WTC11 (cell line): Measurements from ENCODE around the gene ZNF555. TPM values are rescaled to one million over a fixed set of nuclear protein-coding genes. Genes with fewer than 3 reads are reported as not detected.

ENCODE experiments used
- ATAC-seq: fragments of 200-7000 bp; cut with Tn5 transposase; 2 replicates; pipeline ENCODE4 v1.10.0; 2021; ENCODE audit warnings: mild to moderate bottlenecking, moderate library complexity
- CTCF ChIA-PET: fragments of 300-600 bp; sonication (Branson Sonifier 250); formaldehyde crosslinking; loops from one replicate; lab custom pipeline; 2021; ENCODE audit warnings: antibody characterized with exemption; lab: Charles Lee
- POLR2A ChIA-PET: fragments of 350-600 bp; sonication (Branson Sonifier 250); formaldehyde crosslinking; loops from one replicate; lab custom pipeline; 2021; ENCODE audit warnings: antibody characterized with exemption; lab: Charles Lee
- DNase-seq: peaks from one replicate; pipeline ENCODE4 v3.0.0; 2021; ENCODE audit warnings: low spot score
- H3K27ac Mint-ChIP-seq: 2 replicates; pipeline ENCODE4 v1.8.0; 2021; ENCODE audit warnings: mixed read lengths
- H3K27me3 Mint-ChIP-seq: 2 replicates; pipeline ENCODE4 v1.8.0; 2021; ENCODE audit warnings: low read depth, mild to moderate bottlenecking, moderate library complexity, mixed read lengths
- H3K36me3 Mint-ChIP-seq: 2 replicates; pipeline ENCODE4 v1.8.0; 2021; ENCODE audit warnings: mixed read lengths
- H3K4me1 Mint-ChIP-seq: 2 replicates; pipeline ENCODE4 v1.8.0; 2022; ENCODE audit warnings: mixed read lengths
- H3K4me3 Mint-ChIP-seq: 2 replicates; pipeline ENCODE4 v1.8.0; 2021; ENCODE audit warnings: mild to moderate bottlenecking, moderate library complexity, mixed read lengths
- H3K9me3 Mint-ChIP-seq: 2 replicates; pipeline ENCODE4 v1.8.0; 2021; ENCODE audit warnings: mixed read lengths
- FOXK1 ChIP-seq: sonication (generic); formaldehyde crosslinking; IDR thresholded peaks from 2 replicates; pipeline ENCODE4 v1.8.0; 2022; ENCODE audit warnings: mild to moderate bottlenecking, moderate library complexity, missing genetic modification reagents
- FOXP1 ChIP-seq: sonication (generic); formaldehyde crosslinking; IDR thresholded peaks from 2 replicates; pipeline ENCODE4 v1.8.0; 2022; ENCODE audit warnings: missing genetic modification reagents, mild to moderate bottlenecking, moderate library complexity, borderline replicate concordance
- GABPB1 ChIP-seq: sonication (generic); formaldehyde crosslinking; IDR thresholded peaks from 2 replicates; pipeline ENCODE4 v1.8.1; 2023; ENCODE audit warnings: mild to moderate bottlenecking, missing genetic modification reagents
- GRHL2 ChIP-seq: fragments of 250-450 bp; sonication (Bioruptor Pico); IDR thresholded peaks from 2 replicates; pipeline ENCODE4 v1.8.0; 2022; ENCODE audit warnings: mild to moderate bottlenecking, moderate library complexity; ENCODE audit not compliant: insufficient replicate concordance, severe bottlenecking
- JUN ChIP-seq: sonication (generic); formaldehyde crosslinking; IDR thresholded peaks from 2 replicates; pipeline ENCODE4 v1.8.0; 2023; ENCODE audit warnings: mild to moderate bottlenecking, missing genetic modification reagents
- MYBL2 ChIP-seq: sonication (generic); formaldehyde crosslinking; IDR thresholded peaks from 2 replicates; pipeline ENCODE4 v1.8.1; 2023; ENCODE audit warnings: mild to moderate bottlenecking, moderate library complexity, missing genetic modification reagents
- NR1H2 ChIP-seq: sonication (generic); formaldehyde crosslinking; IDR thresholded peaks from 2 replicates; pipeline ENCODE4 v1.9.0; 2021; ENCODE audit warnings: mild to moderate bottlenecking, moderate library complexity, missing genetic modification reagents
- RELA ChIP-seq: sonication (generic); formaldehyde crosslinking; IDR thresholded peaks from 2 replicates; pipeline ENCODE4 v1.8.1; 2022; ENCODE audit warnings: missing genetic modification reagents, mild to moderate bottlenecking, borderline replicate concordance
- RORB ChIP-seq: fragments of 250-450 bp; sonication (Bioruptor Pico); IDR thresholded peaks from 2 replicates; pipeline ENCODE4 v1.9.0; 2021; ENCODE audit warnings: mild to moderate bottlenecking
- SMAD3 ChIP-seq: sonication (generic); formaldehyde crosslinking; IDR thresholded peaks from 2 replicates; pipeline ENCODE4 v1.8.0; 2022; ENCODE audit warnings: missing genetic modification reagents, mild to moderate bottlenecking, borderline replicate concordance
- SOX15 ChIP-seq: fragments of 250-450 bp; sonication (Bioruptor Pico); IDR thresholded peaks from 2 replicates; pipeline ENCODE4 v1.9.0; 2021; ENCODE audit warnings: mild to moderate bottlenecking
- TCF7 ChIP-seq: sonication (generic); formaldehyde crosslinking; IDR thresholded peaks from 2 replicates; pipeline ENCODE4 v1.8.0; 2022; ENCODE audit warnings: mild to moderate bottlenecking, low read depth, missing genetic modification reagents, moderate library complexity
- TP53 ChIP-seq: sonication (generic); formaldehyde crosslinking; IDR thresholded peaks from 2 replicates; pipeline ENCODE4 v1.8.1; 2023; ENCODE audit warnings: mild to moderate bottlenecking, missing genetic modification reagents
- ZNF138 ChIP-seq: sonication (generic); formaldehyde crosslinking; conservative IDR thresholded peaks from 2 replicates; pipeline ENCODE4 v1.8.1; 2022; ENCODE audit warnings: mild to moderate bottlenecking, moderate library complexity, missing genetic modification reagents
- total RNA-seq: library from RNA; stranded (reverse); gene quantifications from 3 replicates; pipeline ENCODE4 v1.2.3, GENCODE V29; 2021
- TF ChIP-seq, protein P1 (sequence below): sonication (generic); formaldehyde crosslinking; IDR thresholded peaks from 2 replicates; pipeline ENCODE4 v1.8.0; 2022; ENCODE audit warnings: mild to moderate bottlenecking, missing genetic modification reagents
- TF ChIP-seq, protein P2 (sequence below): sonication (generic); formaldehyde crosslinking; IDR thresholded peaks from 2 replicates; pipeline ENCODE4 v1.8.1; 2022; ENCODE audit warnings: missing genetic modification reagents, borderline replicate concordance
- TF ChIP-seq, protein P3 (sequence below): sonication (generic); formaldehyde crosslinking; conservative IDR thresholded peaks from 2 replicates; pipeline ENCODE4 v1.8.1; 2023; ENCODE audit warnings: mild to moderate bottlenecking, low read depth, missing genetic modification reagents, moderate library complexity
- TF ChIP-seq, protein P4 (sequence below): fragments of 250-450 bp; sonication (Bioruptor Pico); IDR thresholded peaks from 2 replicates; pipeline ENCODE4 v1.9.0; 2021; ENCODE audit warnings: mild to moderate bottlenecking
- TF ChIP-seq, protein P5 (sequence below): sonication (generic); formaldehyde crosslinking; IDR thresholded peaks from 2 replicates; pipeline ENCODE4 v1.8.1; 2023; ENCODE audit warnings: mild to moderate bottlenecking, missing genetic modification reagents
- TF ChIP-seq, protein P6 (sequence below): fragments of 250-450 bp; sonication (Bioruptor Pico); IDR thresholded peaks from 2 replicates; pipeline ENCODE4 v2.1.2; 2022; ENCODE audit warnings: mild to moderate bottlenecking, moderate library complexity
- TF ChIP-seq, protein P7 (sequence below): sonication (generic); formaldehyde crosslinking; IDR thresholded peaks from 2 replicates; pipeline ENCODE4 v1.8.1; 2023; ENCODE audit warnings: mild to moderate bottlenecking, missing genetic modification reagents, moderate library complexity
- TF ChIP-seq, protein P8 (sequence below): sonication (generic); formaldehyde crosslinking; IDR thresholded peaks from 2 replicates; pipeline ENCODE4 v1.8.0; 2022; ENCODE audit warnings: mild to moderate bottlenecking, missing genetic modification reagents

Gene ZNF555
- total RNA-seq, 1 experiment from 2014 or later, result 6.6 TPM

DNA sequence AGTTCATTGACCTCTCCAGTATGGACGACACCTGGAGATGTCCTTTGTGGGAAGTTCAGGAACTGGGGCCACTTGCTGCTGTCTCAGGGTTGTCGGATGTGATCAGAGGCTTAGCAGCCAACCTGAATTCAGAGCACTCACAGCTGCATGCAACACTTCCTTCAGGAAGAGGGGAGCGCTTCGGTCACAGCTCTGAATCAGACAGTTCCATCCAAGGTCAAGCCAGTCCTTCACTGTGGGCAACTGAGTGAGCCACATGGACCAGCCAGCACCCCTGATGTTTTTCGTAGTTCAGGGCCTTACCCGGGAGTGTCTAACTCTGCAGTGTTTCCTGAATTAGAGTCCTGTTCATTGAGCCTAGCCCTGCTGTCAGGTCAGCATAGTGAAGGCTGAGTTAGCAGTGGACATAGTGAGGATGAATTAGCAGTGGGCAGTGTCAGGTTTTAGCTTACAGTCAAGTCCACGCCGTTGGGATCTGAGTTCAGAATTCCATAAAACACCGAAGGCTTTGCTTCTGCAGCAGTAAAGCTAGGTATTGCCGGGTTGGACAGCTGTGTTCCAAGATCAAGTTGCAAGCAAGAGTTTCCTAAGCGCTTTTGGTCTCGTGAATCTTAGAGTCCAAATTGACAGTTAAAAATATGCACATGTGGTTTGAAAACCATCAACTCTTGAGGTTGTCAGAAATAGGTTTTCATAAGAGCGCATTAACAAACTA, 5.1 kb downstream of the ZNF555 start (continued):
- TF ChIP-seq RORB (CRISPR knock-in tag) (no peak), SMAD3 (CRISPR knock-in tag) (no peak), MYBL2 (no peak)
- TF ChIP-seq, protein P1, sequence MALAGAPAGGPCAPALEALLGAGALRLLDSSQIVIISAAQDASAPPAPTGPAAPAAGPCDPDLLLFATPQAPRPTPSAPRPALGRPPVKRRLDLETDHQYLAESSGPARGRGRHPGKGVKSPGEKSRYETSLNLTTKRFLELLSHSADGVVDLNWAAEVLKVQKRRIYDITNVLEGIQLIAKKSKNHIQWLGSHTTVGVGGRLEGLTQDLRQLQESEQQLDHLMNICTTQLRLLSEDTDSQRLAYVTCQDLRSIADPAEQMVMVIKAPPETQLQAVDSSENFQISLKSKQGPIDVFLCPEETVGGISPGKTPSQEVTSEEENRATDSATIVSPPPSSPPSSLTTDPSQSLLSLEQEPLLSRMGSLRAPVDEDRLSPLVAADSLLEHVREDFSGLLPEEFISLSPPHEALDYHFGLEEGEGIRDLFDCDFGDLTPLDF, result no peak
- TF ChIP-seq, protein P2, sequence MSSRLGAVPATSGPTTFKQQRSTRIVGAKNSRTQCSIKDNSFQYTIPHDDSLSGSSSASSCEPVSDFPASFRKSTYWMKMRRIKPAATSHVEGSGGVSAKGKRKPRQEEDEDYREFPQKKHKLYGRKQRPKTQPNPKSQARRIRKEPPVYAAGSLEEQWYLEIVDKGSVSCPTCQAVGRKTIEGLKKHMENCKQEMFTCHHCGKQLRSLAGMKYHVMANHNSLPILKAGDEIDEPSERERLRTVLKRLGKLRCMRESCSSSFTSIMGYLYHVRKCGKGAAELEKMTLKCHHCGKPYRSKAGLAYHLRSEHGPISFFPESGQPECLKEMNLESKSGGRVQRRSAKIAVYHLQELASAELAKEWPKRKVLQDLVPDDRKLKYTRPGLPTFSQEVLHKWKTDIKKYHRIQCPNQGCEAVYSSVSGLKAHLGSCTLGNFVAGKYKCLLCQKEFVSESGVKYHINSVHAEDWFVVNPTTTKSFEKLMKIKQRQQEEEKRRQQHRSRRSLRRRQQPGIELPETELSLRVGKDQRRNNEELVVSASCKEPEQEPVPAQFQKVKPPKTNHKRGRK (CRISPR knock-in tag), result no peak
- TF ChIP-seq, protein P3, sequence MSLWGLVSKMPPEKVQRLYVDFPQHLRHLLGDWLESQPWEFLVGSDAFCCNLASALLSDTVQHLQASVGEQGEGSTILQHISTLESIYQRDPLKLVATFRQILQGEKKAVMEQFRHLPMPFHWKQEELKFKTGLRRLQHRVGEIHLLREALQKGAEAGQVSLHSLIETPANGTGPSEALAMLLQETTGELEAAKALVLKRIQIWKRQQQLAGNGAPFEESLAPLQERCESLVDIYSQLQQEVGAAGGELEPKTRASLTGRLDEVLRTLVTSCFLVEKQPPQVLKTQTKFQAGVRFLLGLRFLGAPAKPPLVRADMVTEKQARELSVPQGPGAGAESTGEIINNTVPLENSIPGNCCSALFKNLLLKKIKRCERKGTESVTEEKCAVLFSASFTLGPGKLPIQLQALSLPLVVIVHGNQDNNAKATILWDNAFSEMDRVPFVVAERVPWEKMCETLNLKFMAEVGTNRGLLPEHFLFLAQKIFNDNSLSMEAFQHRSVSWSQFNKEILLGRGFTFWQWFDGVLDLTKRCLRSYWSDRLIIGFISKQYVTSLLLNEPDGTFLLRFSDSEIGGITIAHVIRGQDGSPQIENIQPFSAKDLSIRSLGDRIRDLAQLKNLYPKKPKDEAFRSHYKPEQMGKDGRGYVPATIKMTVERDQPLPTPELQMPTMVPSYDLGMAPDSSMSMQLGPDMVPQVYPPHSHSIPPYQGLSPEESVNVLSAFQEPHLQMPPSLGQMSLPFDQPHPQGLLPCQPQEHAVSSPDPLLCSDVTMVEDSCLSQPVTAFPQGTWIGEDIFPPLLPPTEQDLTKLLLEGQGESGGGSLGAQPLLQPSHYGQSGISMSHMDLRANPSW, result no peak

DNA sequence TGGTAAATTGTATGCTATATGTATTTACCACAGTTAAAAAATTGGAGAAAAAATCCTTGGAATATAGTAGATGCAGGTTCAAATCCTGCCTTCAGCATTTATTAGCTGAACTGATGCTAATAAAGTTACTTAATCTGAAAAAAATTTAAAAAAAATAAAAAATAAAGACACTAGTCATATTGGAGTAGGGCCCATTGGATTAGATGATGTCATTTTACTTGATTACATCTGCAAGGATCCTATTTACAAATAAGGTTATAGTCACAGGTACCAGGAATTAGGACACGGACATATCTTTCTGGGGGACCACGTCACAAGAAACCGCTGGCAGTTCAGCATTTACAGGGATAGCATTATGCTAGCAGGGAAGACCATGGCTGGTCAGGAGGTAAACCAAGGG, 6.2 kb downstream of the ZNF555 start:
- DNase-seq, result no peak
- peaks cover 46% of the 10 kb centered on the region for H3K9me3 Mint-ChIP-seq
- no peak overlapping the region for H3K27ac Mint-ChIP-seq
- ChIA-PET CTCF (no interaction called here), POLR2A (no interaction called here)
- TF ChIP-seq ZNF138 (CRISPR knock-in tag) (no peak), TP53 (CRISPR knock-in tag) (no peak), RELA (CRISPR knock-in tag) (no peak), GABPB1 (CRISPR knock-in tag) (no peak)
- TF ChIP-seq, protein P4, sequence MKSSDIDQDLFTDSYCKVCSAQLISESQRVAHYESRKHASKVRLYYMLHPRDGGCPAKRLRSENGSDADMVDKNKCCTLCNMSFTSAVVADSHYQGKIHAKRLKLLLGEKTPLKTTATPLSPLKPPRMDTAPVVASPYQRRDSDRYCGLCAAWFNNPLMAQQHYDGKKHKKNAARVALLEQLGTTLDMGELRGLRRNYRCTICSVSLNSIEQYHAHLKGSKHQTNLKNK (CRISPR knock-in tag), result no peak
- TF ChIP-seq, protein P5, sequence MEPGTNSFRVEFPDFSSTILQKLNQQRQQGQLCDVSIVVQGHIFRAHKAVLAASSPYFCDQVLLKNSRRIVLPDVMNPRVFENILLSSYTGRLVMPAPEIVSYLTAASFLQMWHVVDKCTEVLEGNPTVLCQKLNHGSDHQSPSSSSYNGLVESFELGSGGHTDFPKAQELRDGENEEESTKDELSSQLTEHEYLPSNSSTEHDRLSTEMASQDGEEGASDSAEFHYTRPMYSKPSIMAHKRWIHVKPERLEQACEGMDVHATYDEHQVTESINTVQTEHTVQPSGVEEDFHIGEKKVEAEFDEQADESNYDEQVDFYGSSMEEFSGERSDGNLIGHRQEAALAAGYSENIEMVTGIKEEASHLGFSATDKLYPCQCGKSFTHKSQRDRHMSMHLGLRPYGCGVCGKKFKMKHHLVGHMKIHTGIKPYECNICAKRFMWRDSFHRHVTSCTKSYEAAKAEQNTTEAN (CRISPR knock-in tag), result no peak
- H3K4me1 Mint-ChIP-seq, result peaks cover under 1% of the 10 kb centered on the region
- H3K27me3 Mint-ChIP-seq, result peaks cover 3% of the 10 kb centered on the region
- H3K36me3 Mint-ChIP-seq, result peaks cover 44% of the 10 kb centered on the region
- H3K4me3 Mint-ChIP-seq, result no peak overlapping the region
- ATAC-seq, result no peak

DNA sequence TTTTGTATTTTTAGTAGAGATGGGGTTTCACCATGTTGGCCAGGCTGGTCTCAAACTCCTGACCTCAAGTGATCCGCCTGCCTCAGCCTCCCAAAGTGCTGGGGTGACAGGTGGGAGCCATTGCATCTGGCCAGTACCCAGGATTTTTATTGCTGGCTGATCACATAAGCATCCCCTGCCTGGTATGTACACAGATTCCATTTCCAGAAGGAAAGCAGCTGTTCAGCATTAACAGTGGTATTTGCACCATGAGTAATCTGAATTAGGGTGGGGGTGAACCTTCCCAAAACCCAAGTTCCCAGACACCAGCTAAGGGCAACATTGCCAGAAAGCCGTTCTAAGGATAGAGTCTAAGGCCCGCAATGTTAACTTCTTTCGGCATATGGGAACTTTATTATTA, 7.3 kb downstream of the ZNF555 start:
- Mint-ChIP-seq H3K4me3 (no peak overlapping the region), H3K36me3 (peaks cover 55% of the 10 kb centered on the region), H3K27me3 (peaks cover 7% of the 10 kb centered on the region), H3K4me1 (no peaks in the 10 kb centered on the region), H3K9me3 (peaks cover 57% of the 10 kb centered on the region), H3K27ac (no peak overlapping the region)
- ATAC-seq (no peak), DNase-seq (no peak)
- ChIA-PET POLR2A (interaction anchor here (0.6 kb wide), 1 partner anchor 166 kb away, joined by 3 read pairs; no protein-coding TSS in a partner anchor), CTCF (interaction anchor here (0.5 kb wide), 1 partner anchor 159 kb away, joined by 5 read pairs; no protein-coding TSS in a partner anchor)
- TF ChIP-seq, protein P6, sequence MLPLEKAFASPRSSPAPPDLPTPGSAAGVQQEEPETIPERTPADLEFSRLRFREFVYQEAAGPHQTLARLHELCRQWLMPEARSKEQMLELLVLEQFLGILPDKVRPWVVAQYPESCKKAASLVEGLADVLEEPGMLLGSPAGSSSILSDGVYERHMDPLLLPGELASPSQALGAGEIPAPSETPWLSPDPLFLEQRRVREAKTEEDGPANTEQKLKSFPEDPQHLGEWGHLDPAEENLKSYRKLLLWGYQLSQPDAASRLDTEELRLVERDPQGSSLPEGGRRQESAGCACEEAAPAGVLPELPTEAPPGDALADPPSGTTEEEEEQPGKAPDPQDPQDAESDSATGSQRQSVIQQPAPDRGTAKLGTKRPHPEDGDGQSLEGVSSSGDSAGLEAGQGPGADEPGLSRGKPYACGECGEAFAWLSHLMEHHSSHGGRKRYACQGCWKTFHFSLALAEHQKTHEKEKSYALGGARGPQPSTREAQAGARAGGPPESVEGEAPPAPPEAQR (CRISPR knock-in tag), result no peak
- TF ChIP-seq SOX15 (CRISPR knock-in tag), result no peak
- no peak for TF ChIP-seq FOXK1
- TF ChIP-seq TCF7, result no peak
- no peak for TF ChIP-seq FOXP1 (CRISPR knock-in tag)
- TF ChIP-seq NR1H2 (CRISPR knock-in tag), result no peak
- TF ChIP-seq, protein P7, sequence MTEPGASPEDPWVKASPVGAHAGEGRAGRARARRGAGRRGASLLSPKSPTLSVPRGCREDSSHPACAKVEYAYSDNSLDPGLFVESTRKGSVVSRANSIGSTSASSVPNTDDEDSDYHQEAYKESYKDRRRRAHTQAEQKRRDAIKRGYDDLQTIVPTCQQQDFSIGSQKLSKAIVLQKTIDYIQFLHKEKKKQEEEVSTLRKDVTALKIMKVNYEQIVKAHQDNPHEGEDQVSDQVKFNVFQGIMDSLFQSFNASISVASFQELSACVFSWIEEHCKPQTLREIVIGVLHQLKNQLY (CRISPR knock-in tag), result no peak
- no peak for TF ChIP-seq GRHL2 (CRISPR knock-in tag)
- TF ChIP-seq, protein P8, sequence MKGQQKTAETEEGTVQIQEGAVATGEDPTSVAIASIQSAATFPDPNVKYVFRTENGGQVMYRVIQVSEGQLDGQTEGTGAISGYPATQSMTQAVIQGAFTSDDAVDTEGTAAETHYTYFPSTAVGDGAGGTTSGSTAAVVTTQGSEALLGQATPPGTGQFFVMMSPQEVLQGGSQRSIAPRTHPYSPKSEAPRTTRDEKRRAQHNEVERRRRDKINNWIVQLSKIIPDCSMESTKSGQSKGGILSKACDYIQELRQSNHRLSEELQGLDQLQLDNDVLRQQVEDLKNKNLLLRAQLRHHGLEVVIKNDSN (CRISPR knock-in tag), result no peak
- TF ChIP-seq, protein P1, result no peak
- no peak for TF ChIP-seq JUN (CRISPR knock-in tag)
